Measurements from ENCODE around the gene XXYLT1. TPM values are rescaled to one million over a fixed set of nuclear protein-coding genes. Genes with fewer than 3 reads are reported as not detected.
A peak's percentile ranks its signal among the peaks of the same experiment; 100 is the strongest.

XXYLT1 gene
- total and polyA plus RNA-seq, 10 of the 15 experiments (the other 5 are each of a cell fraction or from before 2014, with no cell fraction given): 1.2 to 14.2 (median 9.3) TPM

DNA sequence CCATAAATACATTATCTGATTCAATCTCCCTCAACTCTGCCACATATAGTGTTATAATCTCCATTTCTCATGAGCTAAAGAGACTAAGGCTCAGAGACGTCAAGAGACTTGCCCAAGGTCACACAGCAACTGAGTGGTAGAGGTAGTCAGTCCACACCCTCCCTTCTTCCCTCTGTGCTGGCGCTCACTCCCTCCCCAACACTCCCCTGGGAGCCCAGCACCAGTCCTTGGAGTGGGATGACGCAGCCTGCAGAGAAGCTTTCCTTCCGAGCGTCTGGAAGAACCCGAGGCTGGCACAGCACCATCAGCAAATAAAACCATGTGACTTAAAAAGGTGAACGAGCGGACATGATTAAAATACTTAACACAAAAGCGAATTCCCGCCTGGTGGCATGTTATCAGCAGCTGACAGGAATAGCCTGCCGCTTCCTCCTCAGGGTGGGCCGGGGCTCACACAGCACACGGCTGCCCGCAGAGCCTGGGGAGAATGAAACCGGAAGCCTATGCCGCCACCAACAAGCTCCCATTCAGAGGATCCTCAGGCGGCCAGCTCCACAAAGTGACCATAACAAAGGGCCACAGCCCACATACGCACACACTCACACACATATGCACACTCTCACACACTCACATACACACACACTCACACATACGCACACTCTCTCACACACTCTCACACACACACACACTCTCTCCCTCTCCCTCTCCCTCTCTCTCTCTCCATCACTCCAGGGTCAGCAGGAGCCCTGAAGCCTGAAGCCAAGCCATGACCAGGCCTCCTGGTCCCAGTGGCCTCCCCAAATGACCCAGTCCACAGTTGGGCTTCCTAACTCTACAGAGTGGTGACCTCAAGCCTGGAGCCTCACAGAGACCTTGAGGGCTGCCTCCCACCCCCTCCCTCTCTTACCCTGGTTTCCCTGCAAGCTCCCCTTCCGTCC, 120.5 kb downstream of the XXYLT1 start (continued):
- peak; percentile 72 for TF ChIP-seq MTA2 (IDR thresholded peaks at IDR 0.05; ENCODE audit: low read depth)
- TF ChIP-seq, protein P1, sequence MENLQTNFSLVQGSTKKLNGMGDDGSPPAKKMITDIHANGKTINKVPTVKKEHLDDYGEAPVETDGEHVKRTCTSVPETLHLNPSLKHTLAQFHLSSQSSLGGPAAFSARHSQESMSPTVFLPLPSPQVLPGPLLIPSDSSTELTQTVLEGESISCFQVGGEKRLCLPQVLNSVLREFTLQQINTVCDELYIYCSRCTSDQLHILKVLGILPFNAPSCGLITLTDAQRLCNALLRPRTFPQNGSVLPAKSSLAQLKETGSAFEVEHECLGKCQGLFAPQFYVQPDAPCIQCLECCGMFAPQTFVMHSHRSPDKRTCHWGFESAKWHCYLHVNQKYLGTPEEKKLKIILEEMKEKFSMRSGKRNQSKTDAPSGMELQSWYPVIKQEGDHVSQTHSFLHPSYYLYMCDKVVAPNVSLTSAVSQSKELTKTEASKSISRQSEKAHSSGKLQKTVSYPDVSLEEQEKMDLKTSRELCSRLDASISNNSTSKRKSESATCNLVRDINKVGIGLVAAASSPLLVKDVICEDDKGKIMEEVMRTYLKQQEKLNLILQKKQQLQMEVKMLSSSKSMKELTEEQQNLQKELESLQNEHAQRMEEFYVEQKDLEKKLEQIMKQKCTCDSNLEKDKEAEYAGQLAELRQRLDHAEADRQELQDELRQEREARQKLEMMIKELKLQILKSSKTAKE (IDR thresholded peaks at IDR 0.05; ENCODE audit: low read depth, poor library complexity, severe bottlenecking): peak; percentile 36
- TF ChIP-seq SPI1 (IDR thresholded peaks at IDR 0.05; ENCODE audit: borderline replicate concordance, insufficient read depth, low read depth, low read length): peak; percentile 25; the same call in 1 of the 2 replicates
- TF ChIP-seq RAD51 (IDR thresholded peaks at IDR 0.05): 0 out of 2 replicates have a peak, but pooled peaks have one; percentile 31
- no peak for TF ChIP-seq ASH2L (IDR thresholded peaks at IDR 0.05; ENCODE audit: borderline replicate concordance, low read depth)
- peak; percentile 74 for TF ChIP-seq RUNX3 (IDR thresholded peaks at IDR 0.05; ENCODE audit: low read length)
- TF ChIP-seq JUND (IDR thresholded peaks at IDR 0.05; ENCODE audit: low read depth, low read length): no peak
